Mucosa of descending colon (tissue), 3 donors: ENCODE results near the gene ARF3. TPM values are rescaled to one million over a fixed set of nuclear protein-coding genes. Genes with fewer than 3 reads are reported as not detected.

Experiments used
- ATAC-seq: fragments of 200-7000 bp; cut with Tn5 transposase; one replicate; pipeline ENCODE4 v1.9.1; 2020; ENCODE audit warnings: mild to moderate bottlenecking, moderate library complexity
- DNase-seq, 3 donors: peaks; one replicate each; pipeline ENCODE4 v3.0.0-alpha.2; 2020
- H3K36me3 ChIP-seq: fragments of 200-600 bp; one replicate; pipeline ENCODE4 v1.8.0; 2021; ENCODE audit warnings: low read depth, mild to moderate bottlenecking
- H3K4me1 ChIP-seq: fragments of 200-600 bp; one replicate; pipeline ENCODE4 v1.8.0; 2021; ENCODE audit warnings: low read depth, mild to moderate bottlenecking
- H3K4me3 ChIP-seq: fragments of 200-600 bp; one replicate; pipeline ENCODE4 v1.8.0; 2021; ENCODE audit warnings: mild to moderate bottlenecking
- H3K9me3 ChIP-seq: fragments of 200-600 bp; one replicate; pipeline ENCODE4 v1.8.0; 2021; ENCODE audit warnings: mild to moderate bottlenecking
- CTCF ChIP-seq: fragments of 200-600 bp; IDR thresholded peaks from one replicate; pipeline ENCODE4 v1.8.0; 2022; ENCODE audit warnings: antibody characterized with exemption, mild to moderate bottlenecking
- intact Hi-C, 2 donors: fragments of 100-400 bp; cut with DNase I in 1 of 2; cut with micrococcal nuclease in 1 of 2; formaldehyde crosslinking; loops; one replicate each; pipeline versions ENCODE4 v1.11.0 to v1.11.1; 2022; cut with DNase I, micrococcal nuclease
- total RNA-seq, 3 donors: library from RNA; stranded (reverse); fragmentation: NEBNext Ultra II Directional in 2 of 3; extraction: Animal tissue kit (Norgen Biotek cat#: 25700) in 2 of 3; gene quantifications; one replicate each; pipeline versions ENCODE4 v1.2.1 to v1.2.4, GENCODE V29; 2021 to 2023
- donor health status: DM: no; HTN: no; CAD: no; lungs with moderate emphysema.
- donor health status: DM: no; HTN: no; CAD: no.
- donor health status: DM: no; HTN: yes; CAD: no.

Gene ARF3
- total RNA-seq, 3 donors from 2014 or later: 207 to 280 (median 266) TPM

- ATAC-seq (no peak), DNase-seq (no peak)
- no peak for TF ChIP-seq CTCF
- H3K4me3 ChIP-seq: no peak overlapping the region
- intact Hi-C loops: no loop called here
- H3K9me3 ChIP-seq: no peaks in the 10 kb centered on the region
- H3K4me1 ChIP-seq: peaks cover 31% of the 10 kb centered on the region
- no peaks in the 10 kb centered on the region for H3K36me3 ChIP-seq
These were observed 13.5 kb upstream of the ARF3 start for GRCh38 chr12:48970702-48971334.

GRCh38 chr12:48969833-48970701 lies 12.8 kb upstream of the ARF3 start:
- Histone ChIP-seq H3K4me3 (no peak overlapping the region), H3K4me1 (peaks cover 31% of the 10 kb centered on the region), H3K36me3 (no peaks in the 10 kb centered on the region), H3K9me3 (no peaks in the 10 kb centered on the region)
- DNase-seq (peak in 2 of 3 donors; percentile 51 to 59), ATAC-seq (peak; percentile 65)
- no peak for TF ChIP-seq CTCF
- intact Hi-C loops: no loop called here

- DNase-seq: no peak
These were observed 12.0 kb upstream of the ARF3 start for GRCh38 chr12:48969160-48969771.

GRCh38 chr12:48968467-48968866 lies 11.2 kb upstream of the ARF3 start:
- Histone ChIP-seq H3K36me3 (no peaks in the 10 kb centered on the region), H3K9me3 (no peaks in the 10 kb centered on the region), H3K4me1 (peaks cover 29% of the 10 kb centered on the region), H3K4me3 (no peak overlapping the region)
- DNase-seq (no peak), ATAC-seq (no peak)
- TF ChIP-seq CTCF: no peak
- intact Hi-C loops: no loop called here

More at GRCh38 chr12:48969160-48969771, 12.0 kb upstream of the ARF3 start:
- intact Hi-C loops: no loop called here
- no peaks in the 10 kb centered on the region for H3K36me3 ChIP-seq
- H3K4me3 ChIP-seq: no peak overlapping the region
- peaks cover 31% of the 10 kb centered on the region for H3K4me1 ChIP-seq
- no peaks in the 10 kb centered on the region for H3K9me3 ChIP-seq
- no peak for TF ChIP-seq CTCF
- ATAC-seq: no peak

- intact Hi-C loops: no loop called here
- H3K4me1 ChIP-seq: peaks cover 29% of the 10 kb centered on the region
- H3K4me3 ChIP-seq: no peak overlapping the region
- no peak for ATAC-seq
- no peak for DNase-seq
- no peaks in the 10 kb centered on the region for H3K9me3 ChIP-seq
- TF ChIP-seq CTCF: no peak
- H3K36me3 ChIP-seq: no peaks in the 10 kb centered on the region
These were observed 10.7 kb upstream of the ARF3 start for GRCh38 chr12:48967991-48968390.
